Suprapubic skin (tissue), 3 donors: ENCODE data around the gene ADGRF3.

Source experiments
- CTCF ChIP-seq, 2 donors: fragments of 200-600 bp in 1 of 2; fragments of 450-650 bp in 1 of 2; sonication (generic) in 1 of 2; IDR thresholded peaks; one replicate each; pipeline ENCODE4 v1.5.1; 2016 to 2019; ENCODE audit warnings: antibody characterized with exemption in 2 of 2, mild to moderate bottlenecking in 1 of 2, moderate library complexity in 1 of 2
- POLR2A ChIP-seq, 2 donors: fragments of 450-650 bp; IDR thresholded peaks; one replicate each; pipeline ENCODE4 v1.6.1; 2017; ENCODE audit warnings: antibody characterized with exemption in 2 of 2, mild to moderate bottlenecking in 2 of 2, moderate library complexity in 2 of 2

GRCh38 chr2:26330114-26330549 is 16.5 kb downstream of the ADGRF3 start:
- TF ChIP-seq CTCF (IDR thresholded peaks at IDR 0.05) (peak; percentile 86 to 93), POLR2A (IDR thresholded peaks at IDR 0.05) (no peak)
